Hepatocyte (in vitro differentiated cells): ENCODE results near the gene NAE1.

ENCODE experiments used
- CTCF ChIP-seq: fragments of 200-600 bp; sonication (generic); IDR thresholded peaks from 2 replicates; pipeline ENCODE4 v1.5.1; 2016; ENCODE audit warnings: antibody characterized with exemption, mild to moderate bottlenecking; ENCODE audit not compliant: poor library complexity
- EZH2 ChIP-seq: fragments of 200-600 bp; sonication (generic); IDR thresholded peaks from 2 replicates; pipeline ENCODE4 v1.6.1; 2016; ENCODE audit warnings: antibody characterized with exemption, mild to moderate bottlenecking, borderline replicate concordance
- EZH2phosphoT487 ChIP-seq: fragments of 200-600 bp; sonication (generic); IDR thresholded peaks from one replicate; pipeline ENCODE4 v1.6.1; 2018; ENCODE audit warnings: antibody characterized with exemption, mild to moderate bottlenecking, low read depth, moderate library complexity; ENCODE audit not compliant: unreplicated experiment, severe bottlenecking

GRCh38 chr16:66862023-66862520 is 31.3 kb upstream of the NAE1 start:
- TF ChIP-seq CTCF, result no peak
- TF ChIP-seq EZH2, result no peak
- no peak for TF ChIP-seq EZH2phosphoT487
